HG03196 (cell line): ENCODE data around the gene WDR55.
"Not testable (repeated sequence)": the region's sequence is repeated elsewhere in the genome, so short reads cannot be mapped to it uniquely, and the experiment has no call there.

ENCODE experiments used
- ATAC-seq: cut with Tn5 transposase; IDR thresholded peaks from one replicate; pipeline ENCODE4 v1.9.1; 2021; ENCODE audit not compliant: unreplicated experiment

The WDR55 gene

DNA sequence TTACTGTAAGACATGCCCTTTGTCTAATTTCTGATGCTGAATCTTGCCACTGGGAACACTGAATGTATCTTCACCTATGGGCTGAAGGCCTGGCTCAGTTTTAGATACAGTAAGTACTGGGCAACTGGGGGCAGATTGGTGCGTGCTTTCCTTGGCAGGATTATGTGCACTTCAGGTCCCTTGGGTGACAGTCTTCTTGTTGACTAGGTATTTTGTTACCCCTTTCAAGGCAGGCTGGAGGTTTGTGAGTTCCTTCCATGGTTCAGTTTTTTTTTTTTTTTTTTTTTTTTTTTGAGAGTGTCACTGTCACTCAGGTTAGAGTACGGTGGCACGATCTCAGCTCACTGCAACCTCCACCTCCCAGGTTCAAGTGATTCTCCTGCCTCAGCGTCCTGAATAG, 43.1 kb downstream of the WDR55 start:
- ATAC-seq, result no peak

DNA sequence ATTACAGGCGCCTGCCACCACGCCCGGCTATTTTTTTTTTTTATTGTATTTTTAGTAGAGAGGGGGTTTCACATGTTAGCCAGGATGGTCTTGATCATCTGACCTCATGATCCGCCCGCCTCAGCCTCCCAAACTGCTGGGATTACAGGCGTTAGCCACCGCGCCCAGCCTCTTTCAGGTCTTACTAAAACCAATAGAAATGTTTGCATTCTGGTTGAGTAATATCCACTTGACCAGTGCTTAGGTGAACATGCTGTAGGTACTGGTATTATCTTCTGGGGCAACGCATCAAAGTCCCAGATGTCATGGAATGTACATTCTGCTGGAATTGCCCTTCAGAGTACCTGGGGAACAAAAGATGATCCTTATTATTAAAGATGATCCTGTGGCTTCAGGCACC, 44.1 kb downstream of the WDR55 start:
- ATAC-seq, result not testable (repeated sequence)

DNA sequence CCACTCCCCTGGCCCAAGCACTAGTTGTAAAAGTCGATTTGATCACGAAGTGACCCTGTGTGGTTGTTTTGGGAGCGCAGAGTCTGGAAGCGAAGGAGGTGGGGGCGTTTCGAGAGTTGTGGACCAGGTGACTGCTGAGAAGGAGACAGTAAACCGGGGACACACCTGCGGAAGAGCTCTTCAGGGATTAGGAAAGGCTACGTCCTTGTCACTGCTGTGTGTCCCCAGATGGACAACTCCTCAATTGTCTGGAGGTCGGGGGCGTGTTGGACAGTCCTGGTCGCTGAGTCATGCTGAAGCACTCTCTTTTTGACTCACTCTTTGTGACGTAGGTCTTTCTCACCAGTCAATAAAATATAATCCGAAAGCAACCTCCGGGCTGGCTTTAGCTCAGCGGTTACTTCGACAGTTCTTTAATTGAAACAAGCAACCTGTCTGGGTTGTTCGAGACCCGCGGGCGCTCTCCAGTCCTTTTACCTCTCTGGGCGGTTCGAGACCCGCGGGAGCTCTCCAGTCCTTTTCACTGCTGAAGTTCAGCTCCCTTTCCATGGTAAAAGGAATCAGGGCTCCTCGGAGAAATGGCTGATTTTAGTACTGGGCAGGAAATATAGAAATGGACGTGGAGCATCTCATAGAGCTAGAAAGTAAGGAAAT, 46.3 kb downstream of the WDR55 start:
- ATAC-seq, result peak; percentile 88

DNA sequence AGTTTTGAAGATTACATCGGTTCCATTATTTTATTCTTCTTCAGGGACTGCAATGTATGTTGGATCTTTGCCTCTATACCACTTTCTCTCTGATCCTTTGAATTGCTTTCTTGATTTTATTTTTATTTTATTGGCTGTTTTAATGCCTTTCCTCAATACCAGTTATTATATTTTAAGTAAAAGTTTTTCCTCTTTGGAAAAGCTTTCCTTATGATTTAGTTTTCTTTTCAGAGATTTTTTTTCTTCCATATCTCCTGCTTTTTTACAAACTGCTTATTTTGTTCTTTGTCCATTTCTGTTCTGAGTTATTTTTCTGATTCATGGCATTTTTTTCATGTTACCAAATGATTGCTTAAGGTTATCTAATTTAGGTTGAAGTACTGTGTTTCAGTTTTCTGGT, 47.1 kb downstream of the WDR55 start:
- no peak for ATAC-seq

DNA sequence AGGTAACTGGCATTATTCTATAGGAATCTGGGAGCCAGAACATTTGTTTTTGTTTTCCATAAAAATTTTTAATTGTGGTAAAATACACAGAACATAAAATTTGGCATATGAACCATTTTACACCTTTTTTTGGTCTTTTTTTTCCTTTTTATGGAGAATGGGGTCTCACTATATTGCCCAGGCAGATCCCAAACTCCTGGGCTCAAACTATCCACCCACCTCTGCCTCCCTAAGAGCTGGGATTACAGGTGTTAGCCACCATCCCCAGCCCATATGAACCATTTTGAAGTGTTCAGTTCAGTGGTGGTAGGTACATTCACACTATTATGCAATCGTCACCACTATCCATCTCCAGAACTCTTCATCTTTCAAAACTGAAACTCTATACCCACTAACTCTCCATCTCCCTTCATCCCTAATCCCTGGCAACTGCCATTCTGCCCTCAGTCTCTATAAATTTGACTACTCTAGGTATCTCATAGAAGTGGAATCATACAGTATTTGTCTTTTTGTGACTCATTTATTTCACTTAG, 48.9 kb downstream of the WDR55 start:
- ATAC-seq, result no peak

DNA sequence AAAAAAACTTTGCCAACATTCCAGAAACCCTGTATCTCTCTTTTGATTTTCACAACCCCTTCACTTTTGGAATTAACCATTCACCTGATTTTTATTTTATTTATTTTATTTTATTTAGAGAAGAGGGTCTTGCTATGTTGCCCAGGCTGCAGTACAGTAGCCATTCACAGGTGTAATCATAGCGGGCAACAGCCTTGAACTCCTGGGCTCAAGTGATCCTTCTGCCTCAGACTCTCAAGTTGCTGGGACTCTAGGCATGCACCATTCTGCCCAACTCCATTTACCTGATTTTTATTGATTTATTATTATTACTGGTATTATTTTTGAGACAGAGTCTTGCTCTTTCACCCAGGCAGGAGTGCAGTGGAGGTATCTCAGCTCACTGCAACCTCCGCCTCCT, 51.5 kb downstream of the WDR55 start:
- ATAC-seq, result not testable (repeated sequence)

DNA sequence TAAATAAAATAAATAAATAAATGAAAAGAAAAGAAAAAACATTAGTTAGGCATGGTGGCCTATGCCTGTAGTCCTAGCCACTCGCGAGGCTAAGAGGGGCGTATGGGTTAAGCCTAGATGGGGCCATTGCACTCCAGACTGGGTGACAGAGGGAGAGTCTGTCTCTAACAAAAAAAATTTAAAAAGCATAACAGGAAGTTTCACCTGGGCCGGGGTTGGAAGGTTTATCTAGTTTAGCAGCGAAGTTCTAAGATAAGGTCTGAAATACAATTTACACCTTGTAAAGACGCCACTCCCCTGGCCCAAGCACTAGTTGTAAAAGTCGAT, 53.5 kb downstream of the WDR55 start:
- ATAC-seq, result no peak

DNA sequence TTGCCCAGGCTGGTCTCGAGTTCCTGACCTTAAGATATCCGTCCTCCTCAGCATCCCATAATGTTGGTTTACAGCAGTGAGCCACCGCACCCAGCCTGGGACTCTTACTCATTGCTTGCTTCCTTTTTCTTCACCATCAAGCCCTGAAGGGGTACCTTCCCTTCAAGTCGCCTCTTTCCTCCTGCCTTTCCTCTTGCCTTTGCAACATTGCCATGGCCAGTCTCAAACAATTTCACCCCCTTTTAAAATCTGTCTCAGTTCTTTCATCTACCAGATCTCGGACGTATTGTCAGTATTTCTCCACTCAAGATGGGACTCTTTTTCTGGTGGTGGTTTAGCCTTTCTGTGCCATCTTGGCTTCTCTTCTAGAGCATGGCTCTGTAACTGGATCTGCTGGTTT, 56.0 kb downstream of the WDR55 start:
- not testable (repeated sequence) for ATAC-seq

DNA sequence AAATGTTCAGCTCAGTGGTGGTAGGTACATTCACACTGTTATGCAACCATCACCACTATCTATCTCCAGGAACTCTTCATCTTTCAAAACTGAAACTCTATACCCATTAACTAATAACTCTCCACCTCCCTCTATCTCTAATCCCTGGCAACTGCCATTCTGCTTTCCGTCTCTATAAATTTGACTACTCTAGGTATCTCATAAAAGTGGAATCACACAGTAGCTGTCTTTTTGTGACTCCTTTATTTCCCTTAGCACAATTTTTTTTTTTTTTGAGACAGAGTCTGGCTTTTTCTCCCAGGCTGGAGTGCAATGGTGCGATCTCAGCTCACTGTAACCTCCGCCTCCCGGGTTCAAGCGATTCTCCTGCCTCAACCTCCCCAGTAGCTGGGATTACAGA, 56.7 kb downstream of the WDR55 start:
- ATAC-seq, result not testable (repeated sequence)
